Measurements from ENCODE around the gene SNX3. TPM values are rescaled to one million over a fixed set of nuclear protein-coding genes. Genes with fewer than 3 reads are reported as not detected.

The SNX3 gene
- total RNA-seq, 2 experiments from 2014 or later, result 39.8 to 40.8 TPM

- H3K27me3 ChIP-seq (ENCODE audit: control insufficient read depth in 1 of 2, insufficient read depth in 2 of 2, low read length in 2 of 2), result no peaks in the 10 kb centered on the region
- H3K9me3 Mint-ChIP-seq, result no peaks in the 10 kb centered on the region
- H3K4me3 ChIP-seq (ENCODE audit: low read length), result no peak overlapping the region
- peaks cover 56% of the 10 kb centered on the region for H3K36me3 Mint-ChIP-seq (ENCODE audit: low read depth)
- ChIA-PET POLR2A (no interaction called here), CTCF (interaction anchor here (0.7 kb wide), 1 partner anchor 1639 kb away, joined by 4 read pairs; no protein-coding TSS in a partner anchor)
- peaks cover 20% of the 10 kb centered on the region for H3K4me1 Mint-ChIP-seq (ENCODE audit: low read depth)
- no peak for TF ChIP-seq CTCF (IDR thresholded peaks at IDR 0.05)
- H3K27ac Mint-ChIP-seq, result no peak overlapping the region
- DNase-seq, result no peak
- intact Hi-C loops (cut with DNase I, micrococcal nuclease), result no loop called here
- H3K4me3 Mint-ChIP-seq, result no peak overlapping the region
- peaks cover 41% of the 10 kb centered on the region for H3K36me3 ChIP-seq (ENCODE audit: insufficient read depth, low read length)
- no peaks in the 10 kb centered on the region for H3K9me3 ChIP-seq (ENCODE audit: control insufficient read depth in 1 of 2, insufficient read depth in 1 of 2, low read length in 2 of 2)
- H3K4me1 ChIP-seq (ENCODE audit: insufficient read depth, low read length), result no peaks in the 10 kb centered on the region
- no peak overlapping the region for H3K27ac ChIP-seq (ENCODE audit: low read depth in 1 of 2, low read length in 2 of 2)
- no peak for ATAC-seq (ENCODE audit: poor library complexity)
- H3K27me3 Mint-ChIP-seq, result no peaks in the 10 kb centered on the region
Measured at GRCh38 chr6:108222064-108222463, 38.8 kb downstream of the SNX3 start.

GRCh38 chr6:108211671-108212070 lies 49.2 kb downstream of the SNX3 start:
- intact Hi-C loops (cut with DNase I, micrococcal nuclease), result no loop called here
- no peaks in the 10 kb centered on the region for H3K27me3 Mint-ChIP-seq
- H3K9me3 Mint-ChIP-seq, result no peaks in the 10 kb centered on the region
- Histone ChIP-seq H3K27ac (ENCODE audit: low read depth in 1 of 2, low read length in 2 of 2) (no peak overlapping the region), H3K27me3 (ENCODE audit: control insufficient read depth in 1 of 2, insufficient read depth in 2 of 2, low read length in 2 of 2) (no peaks in the 10 kb centered on the region), H3K4me1 (ENCODE audit: insufficient read depth, low read length) (no peaks in the 10 kb centered on the region), H3K4me3 (ENCODE audit: low read length) (no peak overlapping the region), H3K36me3 (ENCODE audit: insufficient read depth, low read length) (peaks cover 36% of the 10 kb centered on the region), H3K9me3 (ENCODE audit: control insufficient read depth in 1 of 2, insufficient read depth in 1 of 2, low read length in 2 of 2) (no peaks in the 10 kb centered on the region)
- ChIA-PET CTCF (no interaction called here), POLR2A (no interaction called here)
- DNase-seq, result no peak
- peaks cover 68% of the 10 kb centered on the region for H3K36me3 Mint-ChIP-seq (ENCODE audit: low read depth)
- H3K27ac Mint-ChIP-seq, result no peak overlapping the region
- H3K4me3 Mint-ChIP-seq, result no peak overlapping the region
- H3K4me1 Mint-ChIP-seq (ENCODE audit: low read depth), result no peaks in the 10 kb centered on the region
- TF ChIP-seq CTCF (IDR thresholded peaks at IDR 0.05), result no peak
- ATAC-seq (ENCODE audit: poor library complexity), result no peak

DNA sequence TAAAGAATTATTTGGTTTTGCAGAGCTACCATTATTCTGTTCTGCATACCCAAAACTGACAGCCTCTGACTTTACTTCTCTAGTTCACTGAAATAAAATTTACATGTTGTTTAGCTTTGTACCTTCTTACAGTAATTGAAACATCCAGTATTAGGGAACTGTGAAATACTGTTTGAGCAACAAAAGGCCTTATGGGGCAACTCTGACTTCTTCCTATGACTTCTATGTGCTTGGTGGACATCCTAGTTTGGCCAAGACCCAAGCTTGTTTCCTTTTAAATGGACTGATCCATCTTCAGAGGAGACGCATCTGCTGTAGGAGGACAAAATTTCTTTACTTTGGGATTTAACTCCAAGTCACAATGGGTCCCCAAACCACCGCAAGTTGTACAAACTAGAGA lies 50.3 kb downstream of the SNX3 start:
- Mint-ChIP-seq H3K36me3 (ENCODE audit: low read depth) (peaks cover 62% of the 10 kb centered on the region), H3K4me1 (ENCODE audit: low read depth) (no peaks in the 10 kb centered on the region)
- POLR2A ChIA-PET, result no interaction called here

More for the DNA sequence above, 50.3 kb downstream of the SNX3 start:
- DNase-seq, result no peak
- Histone ChIP-seq H3K27me3 (ENCODE audit: control insufficient read depth in 1 of 2, insufficient read depth in 2 of 2, low read length in 2 of 2) (no peaks in the 10 kb centered on the region), H3K4me1 (ENCODE audit: insufficient read depth, low read length) (no peaks in the 10 kb centered on the region), H3K9me3 (ENCODE audit: control insufficient read depth in 1 of 2, insufficient read depth in 1 of 2, low read length in 2 of 2) (no peaks in the 10 kb centered on the region), H3K27ac (ENCODE audit: low read depth in 1 of 2, low read length in 2 of 2) (no peak overlapping the region), H3K36me3 (ENCODE audit: insufficient read depth, low read length) (peaks cover 31% of the 10 kb centered on the region), H3K4me3 (ENCODE audit: low read length) (no peak overlapping the region)
- Mint-ChIP-seq H3K27me3 (no peaks in the 10 kb centered on the region), H3K27ac (no peak overlapping the region), H3K4me3 (no peak overlapping the region), H3K9me3 (no peaks in the 10 kb centered on the region)
- TF ChIP-seq CTCF (IDR thresholded peaks at IDR 0.05), result no peak
- CTCF ChIA-PET, result no interaction called here
- intact Hi-C loops (cut with DNase I, micrococcal nuclease), result no loop called here
- ATAC-seq (ENCODE audit: poor library complexity), result no peak
